CMK (cell line): Measurements from ENCODE around the gene ITGB3BP.
"Not testable (repeated sequence)": the region's sequence is repeated elsewhere in the genome, so short reads cannot be mapped to it uniquely, and the experiment has no call there.

Experiments used
- DNase-seq: peaks from one replicate; pipeline ENCODE4 v3.0.0-alpha.2; 2010; ENCODE audit warnings: low read depth

ITGB3BP gene

DNA sequence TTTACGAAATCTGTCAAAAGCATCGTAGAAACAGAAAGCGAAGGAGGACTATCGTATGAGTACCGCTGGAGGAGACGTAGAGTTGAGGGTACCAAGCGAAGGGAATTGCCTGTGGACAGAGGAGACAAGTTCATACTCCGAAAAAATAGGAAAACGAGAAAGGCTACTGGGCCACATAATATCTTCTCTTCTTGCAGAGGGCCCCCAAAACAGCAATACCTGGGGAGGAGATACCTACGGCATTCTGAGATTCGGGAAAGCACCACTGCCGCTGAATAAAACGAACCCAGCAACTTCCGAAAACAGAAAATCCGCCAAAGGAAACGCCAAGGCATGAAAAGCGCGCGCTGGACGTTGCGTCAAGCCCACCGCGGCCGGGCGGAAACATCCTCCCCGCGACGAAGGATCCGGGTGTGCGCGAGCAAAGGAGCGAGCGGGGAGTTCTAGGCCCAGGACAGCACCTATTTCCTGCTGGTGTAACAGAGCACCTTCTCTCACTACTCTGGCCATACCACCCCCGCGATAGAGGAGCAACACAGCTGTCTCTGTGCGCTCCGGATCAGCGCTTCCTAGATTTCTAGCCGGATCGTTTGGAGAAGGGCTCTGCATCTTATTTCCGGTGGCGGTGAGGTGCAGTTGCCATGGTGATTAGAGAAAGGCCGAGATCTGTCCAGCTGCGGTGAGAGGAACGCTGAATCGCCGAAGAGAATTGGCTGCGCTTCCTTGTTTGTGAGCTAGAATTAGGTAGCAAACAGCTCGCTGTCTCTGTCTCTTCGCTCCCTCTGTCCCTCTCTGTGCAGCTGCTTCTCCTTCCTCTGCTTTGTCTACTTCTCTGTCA lies at the start of gene ITGB3BP, which contains the start of gene EFCAB7:
ITGB3BP (minus strand) TSS at position 335 of the 838 bp plus-strand sequence; CDS start at position 243, 92 bp downstream.
EFCAB7 (plus strand) TSS at position 635 of the 838 bp plus-strand sequence. CDS start 2,048 bp downstream, outside the sequence.
- peak; percentile 66 for DNase-seq

DNA sequence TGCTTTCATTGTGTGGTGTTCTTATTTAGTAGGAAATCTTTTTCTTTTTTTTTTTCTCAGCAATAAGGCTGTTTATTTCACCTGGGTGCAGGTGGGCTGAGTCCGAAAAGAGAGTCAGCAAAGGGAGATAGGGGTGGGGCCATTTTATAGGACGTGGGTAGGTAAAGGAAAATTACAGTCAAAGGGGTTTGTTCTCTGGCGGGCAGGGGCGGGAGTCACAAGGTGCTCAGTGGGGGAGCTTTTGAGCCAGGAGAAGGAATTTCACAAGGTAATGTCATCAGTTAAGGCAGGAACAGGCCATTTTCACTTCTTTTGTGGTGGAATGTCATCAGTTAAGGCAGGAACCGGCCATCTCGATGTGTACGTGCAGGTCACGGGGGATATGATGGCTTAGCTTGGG lies 49.7 kb upstream of the ITGB3BP start:
- DNase-seq, result not testable (repeated sequence)

DNA sequence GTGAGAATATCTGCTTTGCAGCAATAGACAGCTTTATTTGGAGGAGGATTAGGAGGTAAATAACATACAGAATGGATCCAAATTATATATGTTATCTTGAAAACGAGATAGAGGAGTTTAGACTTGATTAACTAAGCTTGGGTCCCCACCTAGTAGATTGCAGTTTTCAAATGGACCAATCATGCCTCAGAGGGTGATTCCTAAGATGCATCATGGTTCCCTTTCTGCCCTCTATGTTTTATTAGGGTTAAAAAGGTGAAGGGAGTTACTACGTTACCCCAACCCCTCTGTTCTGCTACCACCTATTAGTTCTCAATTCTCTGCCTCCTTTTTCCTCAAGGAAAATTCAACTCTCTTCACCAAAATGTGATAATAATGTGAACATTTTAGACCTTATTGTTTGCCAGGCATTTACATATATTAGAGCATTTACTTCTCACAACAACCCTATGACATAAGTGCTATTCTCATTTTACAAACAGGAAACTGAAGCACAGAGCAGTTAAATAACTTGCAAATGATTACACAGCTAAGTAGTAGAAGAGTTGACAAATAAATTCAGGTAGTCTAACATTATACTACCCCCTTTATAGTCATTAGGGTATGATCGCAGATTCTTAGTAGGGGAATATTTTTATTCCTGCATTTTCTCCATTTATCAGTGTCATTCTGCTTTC lies 46.8 kb upstream of the ITGB3BP start:
- no peak for DNase-seq

DNA sequence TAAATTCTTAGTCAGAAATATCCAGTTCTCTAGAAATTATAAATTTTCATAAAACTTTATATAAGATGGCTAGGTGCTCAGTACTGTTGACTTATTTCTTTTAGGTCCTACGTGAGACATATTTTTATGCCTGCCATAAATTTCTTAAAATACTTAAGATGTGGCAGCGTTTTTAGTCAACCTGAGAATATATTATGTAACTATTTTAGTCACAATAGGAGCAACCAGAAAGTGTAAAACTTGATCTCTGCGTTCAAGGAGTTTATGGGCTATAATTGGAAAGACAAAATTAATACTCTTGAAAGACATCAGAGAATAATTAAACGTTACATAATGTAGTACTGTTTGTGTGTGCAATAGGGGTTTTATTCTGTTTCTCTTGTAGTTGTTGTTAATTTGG lies 46.0 kb upstream of the ITGB3BP start:
- no peak for DNase-seq

- DNase-seq, result no peak
Observed at GRCh38 chr1:63563745-63564144, 40.7 kb upstream of the ITGB3BP start.

- no peak for DNase-seq
Observed at GRCh38 chr1:63559357-63559756, 36.3 kb upstream of the ITGB3BP start.

- peak; percentile 36 for DNase-seq
Observed at GRCh38 chr1:63557365-63557987, 34.5 kb upstream of the ITGB3BP start.

DNA sequence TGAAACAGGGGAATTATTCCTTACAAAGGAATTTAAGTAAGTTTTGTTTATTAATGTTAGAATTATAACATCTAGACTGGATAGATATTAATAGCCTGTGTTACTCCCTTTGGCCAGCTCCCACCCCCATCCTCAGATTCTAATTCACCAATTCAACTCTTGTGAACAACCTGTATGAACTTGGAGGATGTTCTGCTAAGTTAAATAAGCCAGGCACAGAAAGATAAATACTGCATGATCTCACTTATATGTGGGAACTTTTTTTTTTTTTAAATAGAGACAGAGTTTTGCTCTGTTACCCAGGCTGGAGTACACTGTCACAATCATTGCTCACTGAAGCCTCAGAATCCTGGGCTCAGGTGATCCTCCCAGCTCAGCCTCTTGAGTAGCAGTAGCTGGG lies 32.5 kb upstream of the ITGB3BP start:
- DNase-seq, result no peak

DNA sequence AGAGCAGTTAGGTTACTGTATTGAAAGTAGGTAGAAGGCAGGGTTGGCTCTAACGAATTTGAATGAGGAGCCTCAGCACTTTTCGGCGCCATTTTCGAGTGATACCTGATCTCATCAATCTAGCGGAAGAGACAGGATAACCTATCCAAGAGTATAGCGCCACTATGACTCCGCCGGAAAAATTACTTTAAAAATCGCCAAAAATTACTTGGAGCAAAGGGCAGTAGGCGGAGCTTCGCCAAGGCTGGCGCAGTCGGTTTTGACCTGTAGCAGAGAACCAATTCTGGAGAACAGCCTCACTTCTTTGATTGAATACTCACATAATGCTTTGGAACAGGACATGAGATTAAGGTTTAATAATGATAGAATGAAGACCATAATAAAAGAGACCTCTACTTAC lies 25.9 kb upstream of the ITGB3BP start:
- no peak for DNase-seq

- DNase-seq, result no peak
Observed at GRCh38 chr1:63548303-63548702, 25.3 kb upstream of the ITGB3BP start.

GRCh38 chr1:63547621-63548294 lies 24.7 kb upstream of the ITGB3BP start:
- no peak for DNase-seq

GRCh38 chr1:63545780-63546179 lies 22.8 kb upstream of the ITGB3BP start:
- DNase-seq, result no peak

GRCh38 chr1:63537940-63538339 lies 14.9 kb upstream of the ITGB3BP start:
- no peak for DNase-seq

- no peak for DNase-seq
Observed at GRCh38 chr1:63537006-63537405, 14.0 kb upstream of the ITGB3BP start.

DNA sequence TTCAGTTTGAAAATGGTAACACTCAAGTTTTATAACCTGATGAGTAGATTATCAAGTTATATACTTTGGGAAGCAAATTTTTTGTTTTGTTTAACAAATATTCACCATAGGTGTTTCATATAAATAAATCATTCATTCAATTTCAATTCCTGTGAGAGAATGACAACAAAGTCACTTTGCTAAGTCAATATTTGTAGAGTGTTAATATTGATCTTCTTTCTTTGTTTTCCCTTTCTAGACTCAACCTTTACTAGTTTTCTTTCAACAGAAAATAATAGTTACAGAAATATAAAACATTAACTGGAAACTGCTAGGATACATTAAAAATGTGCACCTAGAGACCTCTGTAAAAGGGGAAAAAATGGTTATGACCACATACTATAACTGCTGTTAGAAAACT lies 11.4 kb upstream of the ITGB3BP start:
- DNase-seq, result no peak

DNA sequence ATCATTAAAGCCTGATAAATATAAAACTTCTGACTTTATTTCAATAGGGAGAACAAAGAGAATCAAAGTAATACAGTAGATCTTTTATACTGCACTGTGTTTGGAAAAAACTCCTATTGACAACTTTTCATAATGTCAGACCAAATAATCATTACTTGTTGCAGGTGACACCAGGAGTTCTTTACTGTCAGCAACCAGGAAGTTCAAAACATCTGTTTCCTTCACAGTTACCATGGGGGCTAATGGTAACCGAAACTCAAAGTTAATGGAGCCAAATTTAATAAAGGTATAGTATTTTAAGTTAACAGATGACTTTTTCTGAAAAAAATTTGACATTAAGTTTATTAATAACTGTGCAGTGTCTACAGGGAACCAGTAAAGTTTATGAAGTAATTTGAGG lies 10.9 kb upstream of the ITGB3BP start:
- no peak for DNase-seq

GRCh38 chr1:63532727-63533126 lies 9.7 kb upstream of the ITGB3BP start:
- no peak for DNase-seq

DNA sequence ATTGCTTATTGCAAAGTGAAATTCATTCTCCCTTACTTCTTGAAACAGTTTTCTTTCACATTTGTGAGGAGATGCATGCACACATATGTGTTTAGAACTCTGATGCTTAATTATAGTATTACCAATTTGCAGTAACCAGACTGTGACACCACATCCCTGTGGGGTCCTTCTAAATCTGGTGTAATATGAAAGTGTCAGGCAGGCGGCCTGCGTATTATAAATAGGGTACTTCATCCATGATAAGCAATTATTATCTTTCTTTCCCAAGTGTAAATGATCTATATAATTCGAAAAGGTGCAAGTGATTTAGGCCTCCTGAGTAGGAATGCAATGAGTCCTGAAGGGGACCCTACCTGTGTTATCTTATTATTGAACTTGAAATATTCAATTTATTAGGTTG lies 1.2 kb upstream of the ITGB3BP start:
- no peak for DNase-seq

GRCh38 chr1:63523738-63524137 lies 713 bp upstream of the ITGB3BP start:
- DNase-seq, result no peak

GRCh38 chr1:63516629-63517028 lies 6.4 kb downstream of the ITGB3BP start:
- DNase-seq, result no peak

- no peak for DNase-seq
Observed at GRCh38 chr1:63512584-63512983, 10.4 kb downstream of the ITGB3BP start.

- no peak for DNase-seq
Observed at GRCh38 chr1:63509718-63510117, 13.3 kb downstream of the ITGB3BP start.
